ENCODE results near the gene PPFIA2. TPM values are rescaled to one million over a fixed set of nuclear protein-coding genes. Genes with fewer than 3 reads are reported as not detected.

PPFIA2 gene
- total RNA-seq, 1 donor from 2014 or later: 29.5 TPM

GRCh38 chr12:81492131-81492720 is 266.9 kb downstream of the PPFIA2 start:
- ATAC-seq (no peak), DNase-seq (ENCODE audit: low spot score) (no peak)
- intact Hi-C loops (cut with DNase I): no loop called here

GRCh38 chr12:81472934-81473333 is 286.2 kb downstream of the PPFIA2 start:
- ATAC-seq: no peak
- DNase-seq (ENCODE audit: low spot score): no peak
- intact Hi-C loops (cut with DNase I): no loop called here

- DNase-seq (ENCODE audit: low spot score): no peak
- no peak for ATAC-seq
- intact Hi-C loops (cut with DNase I): no loop called here
Observed at GRCh38 chr12:81470923-81471322, 288.2 kb downstream of the PPFIA2 start.

DNA sequence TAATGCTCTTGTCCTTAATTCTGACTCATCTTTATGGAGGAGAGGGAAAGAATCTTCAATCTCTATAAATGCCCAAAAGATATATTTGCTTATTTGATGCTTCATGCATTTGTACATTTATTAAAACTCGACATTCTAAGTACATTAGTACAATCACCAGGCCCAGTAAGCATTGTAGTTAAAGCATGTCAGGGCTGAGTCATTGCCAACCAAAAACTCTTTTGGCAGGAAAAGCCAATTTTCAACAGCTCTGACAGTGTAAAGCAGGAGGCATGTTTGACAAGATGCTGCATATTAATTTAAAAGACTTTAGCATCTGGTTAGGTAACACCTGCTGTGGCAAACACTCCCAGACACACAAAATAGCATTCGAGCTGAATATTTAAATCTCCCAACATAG is 290.9 kb downstream of the PPFIA2 start:
- no peak for ATAC-seq
- DNase-seq (ENCODE audit: low spot score): no peak
- intact Hi-C loops (cut with DNase I): no loop called here

- ATAC-seq (no peak), DNase-seq (ENCODE audit: low spot score) (no peak)
- intact Hi-C loops (cut with DNase I): no loop called here
Observed at GRCh38 chr12:81465876-81466275, 293.3 kb downstream of the PPFIA2 start.

GRCh38 chr12:81465191-81465590 is 294.0 kb downstream of the PPFIA2 start:
- intact Hi-C loops (cut with DNase I): no loop called here
- no peak for DNase-seq (ENCODE audit: low spot score)
- no peak for ATAC-seq

DNA sequence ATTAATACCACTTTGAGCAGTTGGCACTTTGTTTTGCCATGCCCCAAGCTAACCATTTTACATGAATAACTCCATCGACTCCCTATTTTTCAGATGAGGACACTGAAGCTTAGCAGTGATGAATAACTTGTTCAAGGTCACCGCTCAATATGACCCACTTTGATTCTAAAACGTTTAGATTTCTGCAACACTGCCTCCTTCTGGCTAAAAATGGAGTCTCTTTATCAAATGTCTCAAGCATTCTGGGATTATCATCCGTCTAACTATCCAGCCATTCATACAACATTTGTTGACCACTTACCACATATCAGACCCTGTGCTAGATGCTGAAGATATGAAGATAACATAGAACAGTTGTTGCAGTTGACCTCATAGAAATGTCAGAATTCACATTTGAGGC is 298.0 kb downstream of the PPFIA2 start:
- no peak for ATAC-seq
- intact Hi-C loops (cut with DNase I): no loop called here
- no peak for DNase-seq (ENCODE audit: low spot score)

DNA sequence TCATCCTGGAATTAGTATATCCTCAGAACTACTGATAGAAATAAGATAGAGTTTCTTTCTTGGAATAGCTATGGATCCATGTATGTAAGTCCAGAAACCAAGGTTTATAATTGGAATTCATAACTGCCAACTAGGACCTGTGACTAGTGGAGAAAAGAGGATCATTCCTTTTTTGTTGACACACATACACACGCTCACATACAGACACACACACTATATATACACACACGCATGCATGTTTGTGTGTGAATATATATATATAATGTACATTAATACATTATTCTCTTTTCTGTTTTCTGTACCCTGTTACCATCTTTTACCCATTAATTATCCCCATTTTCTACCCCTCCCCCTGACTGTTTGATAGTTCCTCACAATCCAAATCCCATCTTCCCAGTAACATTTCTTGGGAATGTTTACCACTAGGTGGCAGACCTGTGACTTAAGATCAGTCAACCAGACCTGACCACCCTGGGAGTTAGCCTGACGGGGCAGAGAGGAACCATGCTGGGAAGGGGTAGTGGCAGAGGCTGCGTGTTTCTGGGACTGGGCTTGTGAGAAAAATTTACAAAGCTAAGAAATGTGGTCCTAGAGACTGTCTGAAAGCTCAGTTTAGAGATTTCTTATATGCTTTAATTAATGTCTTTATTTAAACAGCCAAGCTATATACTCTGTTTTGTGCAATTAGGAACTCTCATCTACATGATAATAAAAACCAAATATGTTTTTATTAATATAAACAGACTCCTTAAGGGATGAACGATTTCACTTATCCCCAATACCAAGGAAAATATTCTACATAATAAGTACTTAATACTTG is 308.0 kb downstream of the PPFIA2 start:
- no peak for DNase-seq (ENCODE audit: low spot score)
- ATAC-seq: peak; percentile 70
- intact Hi-C loops (cut with DNase I): no loop called here

- ATAC-seq: no peak
- no peak for DNase-seq (ENCODE audit: low spot score)
- intact Hi-C loops (cut with DNase I): no loop called here
Observed at GRCh38 chr12:81441629-81442028, 317.5 kb downstream of the PPFIA2 start.

DNA sequence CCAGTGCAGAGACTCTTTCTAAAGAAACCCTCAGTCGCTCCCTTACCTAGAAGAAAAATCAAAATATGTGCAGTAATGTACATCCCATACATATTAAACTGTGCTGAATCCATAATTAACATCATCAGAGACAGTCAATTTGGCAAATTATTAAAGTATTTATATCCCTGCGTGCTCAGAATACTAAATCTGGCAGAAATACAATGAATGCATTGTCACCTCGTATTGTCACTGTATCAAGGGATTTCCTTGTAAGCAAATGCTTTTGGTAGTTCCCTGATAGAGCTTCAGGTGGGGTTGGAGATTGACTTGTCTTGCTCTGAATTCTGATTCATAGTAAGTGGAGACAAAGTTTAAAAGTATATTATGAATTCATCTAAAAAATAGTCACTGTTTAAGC is 319.1 kb downstream of the PPFIA2 start:
- DNase-seq (ENCODE audit: low spot score): no peak
- no peak for ATAC-seq
- intact Hi-C loops (cut with DNase I): no loop called here

GRCh38 chr12:81439344-81439743 is 319.8 kb downstream of the PPFIA2 start:
- DNase-seq (ENCODE audit: low spot score) (no peak), ATAC-seq (no peak)
- intact Hi-C loops (cut with DNase I): no loop called here

DNA sequence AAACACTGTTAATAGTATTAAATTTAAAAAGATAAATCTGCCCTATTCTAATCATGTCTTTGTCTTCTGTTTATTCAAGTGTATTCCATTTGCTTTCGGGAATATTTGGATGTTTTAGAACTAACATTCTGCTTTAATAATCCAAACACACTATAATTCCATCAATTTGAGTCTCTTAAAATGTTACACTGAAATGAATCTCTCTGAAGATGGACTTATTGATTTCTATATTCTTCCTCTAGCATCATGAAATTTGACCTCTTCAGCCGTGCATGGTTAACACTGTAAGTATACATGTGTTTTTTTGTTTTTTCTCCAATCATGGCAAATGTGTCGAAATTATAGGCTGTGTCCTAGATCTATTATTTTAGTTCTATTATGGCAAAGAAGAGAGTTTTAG is 342.1 kb downstream of the PPFIA2 start:
- intact Hi-C loops (cut with DNase I): no loop called here
- no peak for DNase-seq (ENCODE audit: low spot score)

DNA sequence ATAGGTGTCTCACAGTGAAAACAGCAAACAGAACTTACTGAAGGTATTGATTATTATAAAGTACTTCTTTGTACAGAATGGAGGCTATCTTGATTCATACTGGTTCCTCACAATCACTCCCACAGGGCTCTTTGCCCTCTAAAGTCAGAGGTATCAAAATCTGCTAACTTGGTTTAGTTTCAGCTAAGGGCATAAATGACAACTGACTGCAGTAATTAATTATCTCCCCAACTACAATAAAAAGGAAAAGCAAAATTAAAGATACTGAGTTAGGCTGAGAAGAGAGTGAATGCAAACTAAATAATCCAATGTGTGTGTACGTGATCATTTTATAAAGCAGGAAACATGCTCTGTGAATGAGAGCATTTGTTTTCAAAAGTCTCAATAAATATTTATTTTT is 342.6 kb downstream of the PPFIA2 start:
- intact Hi-C loops (cut with DNase I): no loop called here
- DNase-seq (ENCODE audit: low spot score) (no peak), ATAC-seq (no peak)

More for the DNA sequence above, 342.1 kb downstream of the PPFIA2 start:
- no peak for ATAC-seq

GRCh38 chr12:81414441-81414840 is 344.7 kb downstream of the PPFIA2 start:
- DNase-seq (ENCODE audit: low spot score) (no peak), ATAC-seq (no peak)
- intact Hi-C loops (cut with DNase I): no loop called here

DNA sequence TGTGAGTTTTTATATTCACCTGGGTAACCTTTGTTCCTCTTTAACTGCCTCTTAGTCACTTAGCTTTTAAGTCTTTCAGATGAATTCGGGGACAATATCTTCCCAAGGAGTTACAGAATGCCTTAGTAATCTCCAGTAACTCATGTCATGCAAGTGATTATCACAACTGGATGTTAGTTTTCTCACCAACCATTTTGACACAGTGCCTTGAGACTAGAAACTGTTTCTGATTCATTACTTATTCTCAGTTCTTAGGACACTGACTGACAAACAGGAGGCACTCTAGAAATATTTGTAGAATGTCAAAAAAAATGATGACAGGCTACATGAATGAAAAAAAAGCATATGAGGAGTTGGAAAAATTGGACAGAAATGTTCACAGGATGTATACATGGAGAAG is 346.2 kb downstream of the PPFIA2 start:
- ATAC-seq (no peak), DNase-seq (ENCODE audit: low spot score) (no peak)
- intact Hi-C loops (cut with DNase I): no loop called here

GRCh38 chr12:81403348-81403747 is 355.8 kb downstream of the PPFIA2 start:
- no peak for DNase-seq (ENCODE audit: low spot score)
- intact Hi-C loops (cut with DNase I): no loop called here
- ATAC-seq: no peak

DNA sequence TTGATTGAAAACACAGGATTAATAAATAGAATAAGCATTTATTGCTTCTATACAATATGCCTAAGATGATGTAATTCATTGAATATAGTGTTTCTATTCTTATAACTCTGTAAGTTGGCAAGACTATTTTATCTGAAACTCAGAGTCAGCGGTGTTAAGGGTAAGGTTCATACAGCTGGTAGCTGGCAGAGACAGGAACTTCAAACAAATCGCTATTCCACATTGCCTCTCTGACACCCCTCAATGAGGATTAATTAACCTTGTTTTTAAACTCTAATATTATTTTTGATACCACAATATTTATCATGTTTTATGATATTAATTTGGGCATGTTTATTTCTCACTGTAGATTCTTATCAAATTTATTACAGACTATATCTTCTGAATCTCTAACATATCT is 357.9 kb downstream of the PPFIA2 start:
- DNase-seq (ENCODE audit: low spot score) (no peak), ATAC-seq (no peak)
- intact Hi-C loops (cut with DNase I): no loop called here

- intact Hi-C loops (cut with DNase I): no loop called here
- DNase-seq (ENCODE audit: low spot score) (no peak), ATAC-seq (no peak)
Observed at GRCh38 chr12:81400024-81400423, 359.1 kb downstream of the PPFIA2 start.

DNA sequence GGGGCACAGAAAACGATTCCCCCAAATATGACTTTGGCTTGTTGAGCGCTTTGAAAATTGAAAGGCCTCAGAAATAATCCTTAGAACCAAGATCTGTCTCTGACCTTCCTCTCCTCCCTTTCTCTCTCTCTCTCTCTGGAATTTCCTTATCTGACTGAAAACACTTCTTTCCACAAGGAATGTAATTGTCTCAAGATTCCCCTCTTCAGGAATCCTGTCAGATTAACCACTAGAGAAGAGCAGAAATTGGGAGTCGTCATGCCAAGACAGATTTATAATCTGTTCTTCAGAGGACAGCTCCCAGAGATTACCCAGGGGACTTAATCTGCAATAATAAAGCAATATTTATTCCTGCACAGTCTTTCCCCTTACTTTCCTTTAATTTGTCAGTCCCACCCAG is 363.7 kb downstream of the PPFIA2 start:
- intact Hi-C loops (cut with DNase I): no loop called here
- no peak for DNase-seq (ENCODE audit: low spot score)
- ATAC-seq: no peak

DNA sequence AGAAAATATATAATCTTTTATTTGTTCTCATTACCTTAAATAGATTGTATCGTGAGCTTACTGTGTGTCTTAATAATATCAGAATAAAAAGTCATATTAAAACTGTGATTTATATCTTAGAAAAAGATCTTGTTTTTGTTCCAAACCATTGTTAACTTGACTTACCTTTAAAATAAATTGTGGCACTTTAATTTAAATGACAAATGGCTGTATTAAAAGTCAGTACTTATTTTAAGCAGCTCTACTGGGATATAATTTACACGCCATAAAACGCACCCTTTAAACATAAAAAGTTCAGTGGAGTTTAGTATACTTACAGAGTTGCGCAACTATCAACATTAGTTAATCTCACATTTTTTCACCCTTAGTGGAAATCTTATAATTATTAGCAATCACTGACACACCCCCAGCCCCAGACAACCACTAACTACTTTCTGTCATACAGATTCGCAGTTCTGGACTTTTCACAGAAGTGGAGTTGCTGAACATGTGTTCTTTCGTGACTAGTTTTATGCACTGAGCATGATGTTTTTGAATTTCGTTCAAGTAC is 369.5 kb downstream of the PPFIA2 start:
- ATAC-seq (no peak), DNase-seq (ENCODE audit: low spot score) (no peak)
- intact Hi-C loops (cut with DNase I): no loop called here

- intact Hi-C loops (cut with DNase I): no loop called here
- no peak for DNase-seq (ENCODE audit: low spot score)
Observed at GRCh38 chr12:81386101-81386500, 373.0 kb downstream of the PPFIA2 start.

More at GRCh38 chr12:81386101-81386500, 373.0 kb downstream of the PPFIA2 start:
- ATAC-seq: no peak

Measured in sciatic nerve (tissue), 2 donors.